ENCODE results near the gene SLC35F1. TPM values are rescaled to one million over a fixed set of nuclear protein-coding genes. Genes with fewer than 3 reads are reported as not detected.

SLC35F1 gene
- total RNA-seq, 4 donors from 2014 or later = 5.4 to 8.1 (median 6.5) TPM

DNA sequence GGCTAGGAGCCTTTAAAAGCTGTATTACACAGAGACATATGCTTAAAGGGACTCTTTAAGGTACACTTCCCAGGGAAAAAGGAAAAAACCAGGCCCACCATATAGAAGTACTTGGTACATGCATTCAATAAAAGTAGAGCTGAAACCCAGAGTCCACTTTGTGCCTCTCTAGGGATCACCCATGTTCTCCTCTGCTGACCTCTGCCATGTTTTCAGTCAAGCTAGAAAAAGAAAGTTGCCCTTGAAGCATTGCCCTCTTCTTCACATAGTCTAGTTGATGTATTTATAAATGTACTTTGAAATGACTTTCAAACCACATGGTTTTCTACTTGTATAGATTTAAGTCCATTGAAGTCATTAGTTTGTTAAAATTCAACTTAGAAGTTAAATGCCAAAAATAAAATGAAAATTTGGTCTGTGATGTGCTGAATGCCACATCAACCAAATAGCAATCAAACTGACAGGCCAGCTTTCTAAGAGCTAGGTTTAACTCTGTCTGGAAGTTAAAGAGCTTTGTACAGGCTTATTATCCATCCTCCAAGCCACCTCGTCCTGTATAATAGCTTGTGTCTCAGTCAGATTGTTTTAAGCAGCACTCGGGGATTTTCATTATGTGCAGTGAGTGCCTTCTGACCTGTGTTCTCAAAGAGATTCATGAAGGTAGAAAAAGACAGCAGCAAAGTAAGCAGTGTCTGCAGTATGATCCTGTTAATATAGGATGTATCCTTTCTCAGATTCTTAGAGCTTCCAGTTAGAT lies 402.5 kb downstream of the SLC35F1 start:
- TF ChIP-seq POLR2A (IDR thresholded peaks at IDR 0.05; ENCODE audit: low read depth) (no peak), POLR2AphosphoS5 (IDR thresholded peaks at IDR 0.05) (no peak), EP300 (IDR thresholded peaks at IDR 0.05) (no peak)
- TF ChIP-seq, protein P1, sequence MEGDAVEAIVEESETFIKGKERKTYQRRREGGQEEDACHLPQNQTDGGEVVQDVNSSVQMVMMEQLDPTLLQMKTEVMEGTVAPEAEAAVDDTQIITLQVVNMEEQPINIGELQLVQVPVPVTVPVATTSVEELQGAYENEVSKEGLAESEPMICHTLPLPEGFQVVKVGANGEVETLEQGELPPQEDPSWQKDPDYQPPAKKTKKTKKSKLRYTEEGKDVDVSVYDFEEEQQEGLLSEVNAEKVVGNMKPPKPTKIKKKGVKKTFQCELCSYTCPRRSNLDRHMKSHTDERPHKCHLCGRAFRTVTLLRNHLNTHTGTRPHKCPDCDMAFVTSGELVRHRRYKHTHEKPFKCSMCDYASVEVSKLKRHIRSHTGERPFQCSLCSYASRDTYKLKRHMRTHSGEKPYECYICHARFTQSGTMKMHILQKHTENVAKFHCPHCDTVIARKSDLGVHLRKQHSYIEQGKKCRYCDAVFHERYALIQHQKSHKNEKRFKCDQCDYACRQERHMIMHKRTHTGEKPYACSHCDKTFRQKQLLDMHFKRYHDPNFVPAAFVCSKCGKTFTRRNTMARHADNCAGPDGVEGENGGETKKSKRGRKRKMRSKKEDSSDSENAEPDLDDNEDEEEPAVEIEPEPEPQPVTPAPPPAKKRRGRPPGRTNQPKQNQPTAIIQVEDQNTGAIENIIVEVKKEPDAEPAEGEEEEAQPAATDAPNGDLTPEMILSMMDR (IDR thresholded peaks at IDR 0.05) = no peak
- Histone ChIP-seq H3K36me3 (no peaks in the 10 kb centered on the region), H3K9me3 (no peaks in the 10 kb centered on the region), H3K4me3 (no peak overlapping the region), H3K4me1 (peaks cover 27 to 53% (median 48%) of the 10 kb centered on the region in 4 donors), H3K27ac (replicated peaks in 1 of 4) (peak overlapping the region; percentile 30 to 58 (median 46)), H3K27me3 (no peaks in the 10 kb centered on the region)
- 58% methylated on average over 2 of the region's 2 CpGs for WGBS
- DNase-seq (ENCODE audit: extremely low spot score) = no peak
- intact Hi-C loops (cut with DNase I) = no loop called here

- Histone ChIP-seq H3K9me3 (no peaks in the 10 kb centered on the region), H3K27ac (replicated peaks in 1 of 4) (peak overlapping the region in 3 of 4 donors; percentile 0 to 39 (median 36)), H3K27me3 (no peaks in the 10 kb centered on the region), H3K36me3 (no peaks in the 10 kb centered on the region), H3K4me3 (no peak overlapping the region), H3K4me1 (peaks cover 29 to 56% (median 47%) of the 10 kb centered on the region in 4 donors)
- DNase-seq (ENCODE audit: extremely low spot score) = no peak
- intact Hi-C loops (cut with DNase I) = no loop called here
- 75% methylated on average over 3 of the region's 3 CpGs for WGBS
- TF ChIP-seq EP300 (IDR thresholded peaks at IDR 0.05) (no peak), POLR2A (IDR thresholded peaks at IDR 0.05; ENCODE audit: low read depth) (no peak), POLR2AphosphoS5 (IDR thresholded peaks at IDR 0.05) (no peak)
- TF ChIP-seq, protein P1 (IDR thresholded peaks at IDR 0.05) = no peak
These were observed 406.1 kb downstream of the SLC35F1 start for GRCh38 chr6:118313208-118313607.

DNA sequence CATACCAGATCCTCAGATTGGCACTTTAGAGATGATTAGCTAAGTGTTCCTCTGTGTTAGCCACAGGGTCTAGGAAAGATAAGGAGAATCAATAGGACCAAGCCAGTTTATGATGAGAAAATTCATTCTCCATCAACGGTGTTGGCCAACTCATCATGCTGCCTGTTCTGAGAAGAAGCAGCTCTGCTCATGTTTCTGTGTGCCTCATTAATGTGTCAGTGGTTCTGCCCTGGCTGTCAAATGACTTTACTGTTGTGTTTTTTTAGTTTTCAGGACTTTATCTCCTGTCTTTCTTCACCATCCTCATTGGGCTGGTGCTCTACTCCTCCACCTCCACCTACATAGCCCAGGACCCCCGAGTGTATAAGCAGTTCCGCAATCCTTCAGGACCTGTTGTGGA lies 406.7 kb downstream of the SLC35F1 start:
- Histone ChIP-seq H3K4me3 (no peak overlapping the region), H3K9me3 (no peaks in the 10 kb centered on the region), H3K4me1 (peaks cover 31 to 56% (median 51%) of the 10 kb centered on the region in 4 donors), H3K36me3 (no peaks in the 10 kb centered on the region), H3K27me3 (no peaks in the 10 kb centered on the region), H3K27ac (replicated peaks in 1 of 4) (peak overlapping the region; percentile 0 to 40 (median 38))
- no peak for TF ChIP-seq POLR2AphosphoS5 (IDR thresholded peaks at IDR 0.05)
- TF ChIP-seq POLR2A (IDR thresholded peaks at IDR 0.05; ENCODE audit: low read depth) = no peak
- TF ChIP-seq, protein P1 (IDR thresholded peaks at IDR 0.05) = no peak
- no peak for TF ChIP-seq EP300 (IDR thresholded peaks at IDR 0.05)
- WGBS = 90% methylated on average over 3 of the region's 3 CpGs
- intact Hi-C loops (cut with DNase I) = no loop called here
- no peak for DNase-seq (ENCODE audit: extremely low spot score)

DNA sequence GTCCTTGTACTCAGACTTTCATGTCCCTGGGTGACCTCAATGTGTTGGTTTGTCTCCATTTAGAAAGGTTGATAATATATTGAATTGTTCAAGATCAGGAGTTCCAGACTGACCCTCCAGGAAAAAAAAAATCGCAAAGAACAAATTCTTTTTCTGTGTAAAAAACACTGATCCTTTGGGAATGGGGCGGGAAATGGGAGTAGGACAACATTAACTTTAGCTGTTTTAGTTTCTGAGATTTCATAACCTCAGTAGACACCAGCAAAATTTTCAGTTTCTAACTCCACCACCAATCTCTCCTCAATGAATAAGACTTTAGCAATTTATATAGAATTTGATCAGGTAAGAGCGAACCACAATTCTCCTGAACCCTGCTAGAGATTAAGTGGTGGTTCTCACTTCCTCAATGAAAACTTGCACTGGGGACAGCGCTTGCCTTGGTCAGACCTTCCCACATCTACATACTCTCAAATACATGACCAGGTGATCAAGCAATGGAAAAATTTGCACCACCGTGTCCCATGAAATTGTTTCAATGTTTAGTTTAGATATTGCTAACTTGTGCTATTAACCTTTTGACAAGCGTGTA lies 409.8 kb downstream of the SLC35F1 start:
- 68% methylated on average over 6 of the region's 6 CpGs for WGBS
- H3K36me3 ChIP-seq = no peaks in the 10 kb centered on the region
- TF ChIP-seq EP300 (IDR thresholded peaks at IDR 0.05) (no peak), POLR2AphosphoS5 (IDR thresholded peaks at IDR 0.05) (no peak), POLR2A (IDR thresholded peaks at IDR 0.05; ENCODE audit: low read depth) (no peak)
- TF ChIP-seq, protein P1 (IDR thresholded peaks at IDR 0.05) = no peak
- no peak for DNase-seq (ENCODE audit: extremely low spot score)
- intact Hi-C loops (cut with DNase I) = no loop called here
- H3K4me3 ChIP-seq = no peak overlapping the region
- no peaks in the 10 kb centered on the region for H3K27me3 ChIP-seq
- no peaks in the 10 kb centered on the region for H3K9me3 ChIP-seq
- H3K27ac ChIP-seq (replicated peaks in 1 of 4) = peak overlapping the region; percentile 67 to 77 (median 73)
- peaks cover 33 to 68% (median 65%) of the 10 kb centered on the region in 4 donors for H3K4me1 ChIP-seq

All from esophagus muscularis mucosa (tissue), 4 donors.